Measurements from ENCODE around the gene CSF2RB. TPM values are rescaled to one million over a fixed set of nuclear protein-coding genes. Genes with fewer than 3 reads are reported as not detected.
A peak's percentile ranks its signal among the peaks of the same experiment; 100 is the strongest.
"Not testable (repeated sequence)": the region's sequence is repeated elsewhere in the genome, so short reads cannot be mapped to it uniquely, and the experiment has no call there.

CSF2RB gene
- polyA plus RNA-seq, 4 donors: 2.7 to 3.3 (median 2.9) TPM

GRCh38 chr22:36961626-36962025, 48.2 kb downstream of the CSF2RB start:
- DNase-seq (ENCODE audit: low read depth in 4 of 4, low spot score in 3 of 4): no peak

GRCh38 chr22:36963302-36963701, 49.9 kb downstream of the CSF2RB start:
- DNase-seq (ENCODE audit: low read depth in 4 of 4, low spot score in 3 of 4): no peak

- no peak for DNase-seq (ENCODE audit: low read depth in 4 of 4, low spot score in 3 of 4)
Observed at GRCh38 chr22:36964106-36964505, 50.7 kb downstream of the CSF2RB start.

- no peak for DNase-seq (ENCODE audit: low read depth in 4 of 4, low spot score in 3 of 4)
Observed at GRCh38 chr22:36965696-36966095, 52.3 kb downstream of the CSF2RB start.

- DNase-seq (ENCODE audit: low read depth in 4 of 4, low spot score in 3 of 4): no peak
Observed at GRCh38 chr22:36966851-36967540, 53.6 kb downstream of the CSF2RB start.

- no peak for DNase-seq (ENCODE audit: low read depth in 4 of 4, low spot score in 3 of 4)
Observed at GRCh38 chr22:36968249-36968964, 55.0 kb downstream of the CSF2RB start.

- no peak for DNase-seq (ENCODE audit: low read depth in 4 of 4, low spot score in 3 of 4)
Observed at GRCh38 chr22:36971341-36972125, 58.1 kb downstream of the CSF2RB start.

- no peak for DNase-seq (ENCODE audit: low read depth in 4 of 4, low spot score in 3 of 4)
Observed at GRCh38 chr22:36976606-36977005, 63.2 kb downstream of the CSF2RB start.

- no peak for DNase-seq (ENCODE audit: low read depth in 4 of 4, low spot score in 3 of 4)
Observed at GRCh38 chr22:36977401-36977861, 64.0 kb downstream of the CSF2RB start.

- DNase-seq (ENCODE audit: low read depth in 4 of 4, low spot score in 3 of 4): peak; percentile 66 to 80 (median 74)
Observed at GRCh38 chr22:36977947-36978660, 64.7 kb downstream of the CSF2RB start.

- DNase-seq (ENCODE audit: low read depth in 4 of 4, low spot score in 3 of 4): no peak
Observed at GRCh38 chr22:36979016-36979910, 65.8 kb downstream of the CSF2RB start.

GRCh38 chr22:36981247-36981775, 67.9 kb downstream of the CSF2RB start:
- no peak for DNase-seq (ENCODE audit: low read depth in 4 of 4, low spot score in 3 of 4)

- no peak for DNase-seq (ENCODE audit: low read depth in 4 of 4, low spot score in 3 of 4)
Observed at GRCh38 chr22:36982136-36982535, 68.7 kb downstream of the CSF2RB start.

- DNase-seq (ENCODE audit: low read depth in 4 of 4, low spot score in 3 of 4): no peak
Observed at GRCh38 chr22:36985211-36985889, 71.9 kb downstream of the CSF2RB start.

- no peak for DNase-seq (ENCODE audit: low read depth in 4 of 4, low spot score in 3 of 4)
Observed at GRCh38 chr22:36986242-36986821, 72.9 kb downstream of the CSF2RB start.

GRCh38 chr22:36988075-36988832, 74.8 kb downstream of the CSF2RB start:
- DNase-seq (ENCODE audit: low read depth in 4 of 4, low spot score in 3 of 4): no peak

GRCh38 chr22:36989012-36989411, 75.6 kb downstream of the CSF2RB start:
- not testable (repeated sequence) for DNase-seq (ENCODE audit: low read depth in 4 of 4, low spot score in 3 of 4)

Measured in right renal pelvis (tissue), 4 donors.